GM23248 (cell line): ENCODE results near the gene CACNA1B. TPM values are rescaled to one million over a fixed set of nuclear protein-coding genes. Genes with fewer than 3 reads are reported as not detected.

Source experiments
- DNase-seq: peaks from one replicate; pipeline ENCODE4 v3.0.0-alpha.2; 2015
- H2AFZ ChIP-seq: fragments of 200-600 bp; sonication (generic); 2 replicates; pipeline ENCODE4 v1.6.1; 2016; ENCODE audit warnings: antibody characterized with exemption
- H3F3A ChIP-seq: fragments of 200-600 bp; sonication (generic); 2 replicates; pipeline ENCODE4 v1.6.1; 2016; ENCODE audit warnings: mild to moderate bottlenecking, antibody characterized with exemption, mixed run types; ENCODE audit not compliant: insufficient read depth
- H3K27ac ChIP-seq: fragments of 200-600 bp; sonication (generic); 2 replicates; pipeline ENCODE4 v1.5.1; 2016; ENCODE audit warnings: mild to moderate bottlenecking
- H3K27me3 ChIP-seq: fragments of 200-600 bp; sonication (generic); replicated peaks from 2 replicates; pipeline ENCODE4 v1.6.1; 2016; ENCODE audit warnings: mild to moderate bottlenecking; ENCODE audit not compliant: insufficient read depth
- H3K36me3 ChIP-seq: fragments of 200-600 bp; sonication (generic); 2 replicates; pipeline ENCODE4 v1.6.1; 2016; ENCODE audit warnings: low read depth, mild to moderate bottlenecking
- H3K4me1 ChIP-seq: fragments of 200-600 bp; sonication (generic); 2 replicates; pipeline ENCODE4 v1.6.1; 2016; ENCODE audit warnings: mild to moderate bottlenecking; ENCODE audit not compliant: insufficient read depth
- H3K4me2 ChIP-seq: fragments of 200-600 bp; sonication (generic); one replicate; pipeline ENCODE4 v1.6.1; 2016; ENCODE audit warnings: mild to moderate bottlenecking; ENCODE audit not compliant: unreplicated experiment
- H3K4me3 ChIP-seq: fragments of 200-600 bp; sonication (generic); 2 replicates; pipeline ENCODE4 v1.5.1; 2016; ENCODE audit warnings: mild to moderate bottlenecking
- H3K79me2 ChIP-seq: fragments of 200-600 bp; sonication (generic); 2 replicates; pipeline ENCODE4 v1.6.1; 2016; ENCODE audit warnings: mild to moderate bottlenecking; ENCODE audit not compliant: insufficient read depth
- H3K9ac ChIP-seq: fragments of 200-600 bp; sonication (generic); 2 replicates; pipeline ENCODE4 v1.6.1; 2016; ENCODE audit warnings: mild to moderate bottlenecking
- H3K9me2 ChIP-seq: fragments of 200-600 bp; sonication (generic); 2 replicates; pipeline ENCODE4 v1.6.1; 2016; ENCODE audit warnings: mixed run types, mild to moderate bottlenecking, moderate library complexity; ENCODE audit not compliant: insufficient read depth
- H3K9me3 ChIP-seq: fragments of 200-600 bp; sonication (generic); one replicate; pipeline ENCODE4 v1.6.1; 2017; ENCODE audit warnings: low read depth
- H4K20me1 ChIP-seq: fragments of 200-600 bp; sonication (generic); 2 replicates; pipeline ENCODE4 v1.6.0; 2016; ENCODE audit not compliant: insufficient read depth
- EZH2 ChIP-seq: fragments of 200-600 bp; sonication (generic); IDR thresholded peaks from 2 replicates; pipeline ENCODE4 v1.6.1; 2018; ENCODE audit warnings: antibody characterized with exemption, mild to moderate bottlenecking; ENCODE audit not compliant: insufficient read depth, poor library complexity, severe bottlenecking
- EZH2phosphoT487 ChIP-seq: fragments of 200-600 bp; sonication (generic); IDR thresholded peaks from 2 replicates; pipeline ENCODE4 v1.6.1; 2018; ENCODE audit warnings: antibody characterized with exemption, moderate library complexity, mild to moderate bottlenecking, low read depth; ENCODE audit not compliant: insufficient read depth
- WGBS, 2 experiments: methylation state at CpG; one replicate each; pipeline ENCODE4 v1.1.6; 2015 to 2017; ENCODE audit warnings: low lambda C conversion rate in 2 of 2, low coverage in 1 of 2; ENCODE audit errors: missing lambda C conversion rate in 2 of 2; 5-methylcytosine and 5-hydroxymethylcytosine counted together
- in situ Hi-C: fragments of 300-500 bp; cut with MboI; formaldehyde crosslinking; loops from 2 replicates; pipeline ENCODE4 v1.15.0; 2020
- polyA plus RNA-seq: library from polyadenylated mRNA; unstranded; fragments of >200 nt; fragmentation: Nextera tagmentation; extraction: Ambion mirVana; gene quantifications from 2 replicates; pipeline ENCODE4 v1.2.1, GENCODE V29; 2016
- total RNA-seq: library from RNA; depleted of rRNA; stranded (reverse); fragments of >200 nt; shearing (Covaris generic); gene quantifications from 2 replicates; pipeline ENCODE4 v1.2.3, GENCODE V29; 2014

CACNA1B gene
- total and polyA plus RNA-seq, 2 experiments from 2014 or later, result not detected

- Histone ChIP-seq H3K79me2 (no peaks in the 10 kb centered on the region), H3K4me2 (no peak overlapping the region), H3K9me2 (no peaks in the 10 kb centered on the region), H3K27ac (no peak overlapping the region), H3K4me1 (no peaks in the 10 kb centered on the region), H3K27me3 (no peaks in the 10 kb centered on the region), H3K4me3 (no peak overlapping the region), H3K36me3 (no peaks in the 10 kb centered on the region), H3K9me3 (no peaks in the 10 kb centered on the region), H3F3A (no peaks in the 10 kb centered on the region), H3K9ac (no peak overlapping the region), H2AFZ (no peak overlapping the region), H4K20me1 (no peaks in the 10 kb centered on the region)
- TF ChIP-seq EZH2phosphoT487 (no peak), EZH2 (no peak)
- in situ Hi-C loops, result no loop called here
- no peak for DNase-seq
- 57% methylated on average over 9 of the region's 9 CpGs for WGBS, 2 experiments
Observed at GRCh38 chr9:137924761-137925369, 47.3 kb downstream of the CACNA1B start.

- WGBS, 2 experiments, result 54 to 57% methylated on average over 5 of the region's 5 CpGs
Observed at GRCh38 chr9:137943655-137944054, 66.1 kb downstream of the CACNA1B start.

GRCh38 chr9:137945581-137945980, 68.0 kb downstream of the CACNA1B start:
- Histone ChIP-seq H3K9ac (no peak overlapping the region), H3K9me3 (no peaks in the 10 kb centered on the region), H3F3A (no peaks in the 10 kb centered on the region), H4K20me1 (no peaks in the 10 kb centered on the region), H3K4me2 (no peak overlapping the region), H3K4me3 (no peak overlapping the region), H2AFZ (no peak overlapping the region), H3K4me1 (no peaks in the 10 kb centered on the region), H3K27me3 (no peaks in the 10 kb centered on the region), H3K27ac (no peak overlapping the region), H3K36me3 (no peaks in the 10 kb centered on the region), H3K9me2 (no peaks in the 10 kb centered on the region), H3K79me2 (no peaks in the 10 kb centered on the region)
- DNase-seq, result no peak
- in situ Hi-C loops, result no loop called here
- 39 to 44% methylated on average over 4 of the region's 4 CpGs for WGBS, 2 experiments
- TF ChIP-seq EZH2, result no peak
- TF ChIP-seq EZH2phosphoT487, result no peak

More at GRCh38 chr9:137943655-137944054, 66.1 kb downstream of the CACNA1B start:
- Histone ChIP-seq H3K4me2 (no peak overlapping the region), H3K27me3 (no peaks in the 10 kb centered on the region), H3K4me1 (no peaks in the 10 kb centered on the region), H3K36me3 (no peaks in the 10 kb centered on the region), H3K9me2 (no peaks in the 10 kb centered on the region), H3K79me2 (no peaks in the 10 kb centered on the region), H3K4me3 (no peak overlapping the region), H3K9me3 (no peaks in the 10 kb centered on the region), H2AFZ (no peak overlapping the region), H3F3A (no peaks in the 10 kb centered on the region), H4K20me1 (no peaks in the 10 kb centered on the region), H3K9ac (no peak overlapping the region), H3K27ac (no peak overlapping the region)
- in situ Hi-C loops, result no loop called here
- no peak for DNase-seq
- TF ChIP-seq EZH2 (no peak), EZH2phosphoT487 (no peak)

- TF ChIP-seq EZH2phosphoT487, result no peak
- no peak for TF ChIP-seq EZH2
- Histone ChIP-seq H3K4me2 (no peak overlapping the region), H3K4me1 (no peaks in the 10 kb centered on the region), H3K27me3 (no peaks in the 10 kb centered on the region), H3K9me3 (no peaks in the 10 kb centered on the region), H3K79me2 (no peaks in the 10 kb centered on the region), H4K20me1 (no peaks in the 10 kb centered on the region), H3F3A (no peaks in the 10 kb centered on the region), H3K4me3 (no peak overlapping the region), H3K27ac (no peak overlapping the region), H3K9me2 (no peaks in the 10 kb centered on the region), H3K36me3 (no peaks in the 10 kb centered on the region), H2AFZ (no peak overlapping the region), H3K9ac (no peak overlapping the region)
- DNase-seq, result no peak
- in situ Hi-C loops, result no loop called here
- 34 to 35% methylated on average over 2 of the region's 2 CpGs for WGBS, 2 experiments
Observed at GRCh38 chr9:137946993-137947392, 69.4 kb downstream of the CACNA1B start.
